PC-9 (cell line): Measurements from ENCODE around the gene IGSF22. TPM values are rescaled to one million over a fixed set of nuclear protein-coding genes. Genes with fewer than 3 reads are reported as not detected.
A peak's percentile ranks its signal among the peaks of the same experiment; 100 is the strongest.
"Not testable (repeated sequence)": the region's sequence is repeated elsewhere in the genome, so short reads cannot be mapped to it uniquely, and the experiment has no call there.

Experiments used
- BruUV-seq: library from RNA; stranded (reverse); fragments of 400-500 nt; replicated peaks from 2 replicates; lab custom pipeline; 2021; lab: Mats Ljungman, UMichigan
- CTCF ChIA-PET: fragments of 300-600 bp; sonication (Branson Sonifier 250); formaldehyde crosslinking; loops from one replicate; lab custom pipeline; 2022; ENCODE audit warnings: antibody characterized with exemption; lab: Charles Lee
- POLR2A ChIA-PET: fragments of 300-600 bp; sonication (Branson Sonifier 250); formaldehyde crosslinking; loops from one replicate; lab custom pipeline; 2022; ENCODE audit warnings: antibody characterized with exemption; ENCODE audit not compliant: unreplicated experiment; lab: Charles Lee
- DNase-seq, 2 experiments: peaks; one replicate each; pipeline versions ENCODE4 v3.0.0 to v3.0.0-alpha.2; 2015 to 2022; ENCODE audit warnings: mixed read lengths in 1 of 2
- H2AFZ ChIP-seq: fragments of 200-600 bp; sonication (generic); 2 replicates; pipeline ENCODE4 v1.8.1; 2017; ENCODE audit warnings: antibody characterized with exemption
- H3F3A ChIP-seq: fragments of 200-600 bp; sonication (generic); 2 replicates; pipeline ENCODE4 v1.8.1; 2017; ENCODE audit warnings: antibody characterized with exemption, mild to moderate bottlenecking, low read depth; ENCODE audit not compliant: insufficient read depth
- H3K27ac ChIP-seq: fragments of 200-600 bp; sonication (generic); 2 replicates; pipeline ENCODE4 v1.6.1; 2016; ENCODE audit warnings: mixed run types
- H3K27me3 ChIP-seq: fragments of 200-600 bp; sonication (generic); 2 replicates; pipeline ENCODE4 v1.6.1; 2016; ENCODE audit warnings: low read depth, mixed run types; ENCODE audit not compliant: insufficient read depth
- H3K36me3 ChIP-seq: fragments of 200-600 bp; sonication (generic); 2 replicates; pipeline ENCODE4 v1.6.1; 2016; ENCODE audit warnings: low read depth, mixed run types
- H3K4me1 ChIP-seq: fragments of 200-600 bp; sonication (generic); replicated peaks from 2 replicates; pipeline ENCODE4 v1.6.1; 2016; ENCODE audit warnings: mixed run types; ENCODE audit not compliant: insufficient read depth
- H3K4me2 ChIP-seq: fragments of 200-600 bp; sonication (generic); 2 replicates; pipeline ENCODE4 v1.6.1; 2017; ENCODE audit warnings: mixed run types
- H3K4me3 ChIP-seq: fragments of 200-600 bp; sonication (generic); 2 replicates; pipeline ENCODE4 v1.6.1; 2016; ENCODE audit warnings: mixed run types
- H3K79me2 ChIP-seq: fragments of 200-600 bp; sonication (generic); 2 replicates; pipeline ENCODE4 v1.6.1; 2017; ENCODE audit warnings: low read depth, mixed run types
- H3K9me2 ChIP-seq: fragments of 200-600 bp; sonication (generic); 2 replicates; pipeline ENCODE4 v1.8.1; 2017; ENCODE audit warnings: mild to moderate bottlenecking; ENCODE audit not compliant: insufficient read depth
- H3K9me3 ChIP-seq: fragments of 200-600 bp; sonication (generic); 2 replicates; pipeline ENCODE4 v1.8.1; 2016; ENCODE audit warnings: low read depth; ENCODE audit not compliant: insufficient read depth
- H4K20me1 ChIP-seq: fragments of 200-600 bp; sonication (generic); 2 replicates; pipeline ENCODE4 v1.8.1; 2017; ENCODE audit not compliant: insufficient read depth
- EZH2 ChIP-seq: fragments of 200-600 bp; sonication (generic); IDR thresholded peaks from 2 replicates; pipeline ENCODE4 v1.8.0; 2017; ENCODE audit warnings: antibody characterized with exemption, low read depth
- intact Hi-C: fragments of 100-400 bp; cut with micrococcal nuclease; formaldehyde crosslinking; loops from one replicate; pipeline ENCODE4 v1.10.0; 2022; ENCODE audit not compliant: unreplicated experiment
- total RNA-seq: library from RNA; stranded (reverse); gene quantifications from 2 replicates; pipeline ENCODE4 v1.2.3, GENCODE V29; 2021
- TF ChIP-seq, protein P1 (sequence below): fragments of 200-600 bp; sonication (generic); conservative IDR thresholded peaks from 2 replicates; pipeline ENCODE4 v1.6.1; 2017; ENCODE audit warnings: mixed run types, antibody characterized with exemption, mild to moderate bottlenecking, moderate library complexity

IGSF22 gene
- total RNA-seq, 1 experiment from 2014 or later = 0.33 TPM

GRCh38 chr11:18684267-18684666 is 41.7 kb downstream of the IGSF22 start:
- ChIA-PET CTCF (no interaction called here), POLR2A (no interaction called here)
- BruUV-seq = no TSS peak

GRCh38 chr11:18682466-18682865 is 43.5 kb downstream of the IGSF22 start:
- no peak overlapping the region for H3K4me2 ChIP-seq
- H3K27ac ChIP-seq = no peak overlapping the region
- no peaks in the 10 kb centered on the region for H3K36me3 ChIP-seq
- peaks cover 25% of the 10 kb centered on the region for H3K4me1 ChIP-seq
- H3K4me3 ChIP-seq = no peak overlapping the region
- intact Hi-C loops = no loop called here
- no peak for TF ChIP-seq EZH2
- TF ChIP-seq, protein P1, sequence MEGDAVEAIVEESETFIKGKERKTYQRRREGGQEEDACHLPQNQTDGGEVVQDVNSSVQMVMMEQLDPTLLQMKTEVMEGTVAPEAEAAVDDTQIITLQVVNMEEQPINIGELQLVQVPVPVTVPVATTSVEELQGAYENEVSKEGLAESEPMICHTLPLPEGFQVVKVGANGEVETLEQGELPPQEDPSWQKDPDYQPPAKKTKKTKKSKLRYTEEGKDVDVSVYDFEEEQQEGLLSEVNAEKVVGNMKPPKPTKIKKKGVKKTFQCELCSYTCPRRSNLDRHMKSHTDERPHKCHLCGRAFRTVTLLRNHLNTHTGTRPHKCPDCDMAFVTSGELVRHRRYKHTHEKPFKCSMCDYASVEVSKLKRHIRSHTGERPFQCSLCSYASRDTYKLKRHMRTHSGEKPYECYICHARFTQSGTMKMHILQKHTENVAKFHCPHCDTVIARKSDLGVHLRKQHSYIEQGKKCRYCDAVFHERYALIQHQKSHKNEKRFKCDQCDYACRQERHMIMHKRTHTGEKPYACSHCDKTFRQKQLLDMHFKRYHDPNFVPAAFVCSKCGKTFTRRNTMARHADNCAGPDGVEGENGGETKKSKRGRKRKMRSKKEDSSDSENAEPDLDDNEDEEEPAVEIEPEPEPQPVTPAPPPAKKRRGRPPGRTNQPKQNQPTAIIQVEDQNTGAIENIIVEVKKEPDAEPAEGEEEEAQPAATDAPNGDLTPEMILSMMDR = no peak
- H4K20me1 ChIP-seq = no peaks in the 10 kb centered on the region
- H3K27me3 ChIP-seq = no peaks in the 10 kb centered on the region
- no peaks in the 10 kb centered on the region for H3K79me2 ChIP-seq
- ChIA-PET CTCF (interaction anchor here (0.7 kb wide), 1 partner anchor 447 kb away, joined by 3 read pairs; no protein-coding TSS in a partner anchor), POLR2A (no interaction called here)
- no TSS peak for BruUV-seq
- no peak overlapping the region for H2AFZ ChIP-seq
- H3K9me3 ChIP-seq = no peaks in the 10 kb centered on the region
- no peaks in the 10 kb centered on the region for H3K9me2 ChIP-seq
- H3F3A ChIP-seq = peaks cover 10% of the 10 kb centered on the region
- DNase-seq = no peak

More at GRCh38 chr11:18684267-18684666, 41.7 kb downstream of the IGSF22 start:
- no peaks in the 10 kb centered on the region for H3K27me3 ChIP-seq
- no peaks in the 10 kb centered on the region for H4K20me1 ChIP-seq
- no peak for DNase-seq
- H3K4me2 ChIP-seq = no peak overlapping the region
- intact Hi-C loops = no loop called here
- no peaks in the 10 kb centered on the region for H3K9me3 ChIP-seq
- H3F3A ChIP-seq = peaks cover 4% of the 10 kb centered on the region; the same call in 1 of the 2 replicates
- no peak overlapping the region for H2AFZ ChIP-seq
- TF ChIP-seq, protein P1 = no peak
- no peak overlapping the region for H3K27ac ChIP-seq
- H3K9me2 ChIP-seq = no peaks in the 10 kb centered on the region
- no peaks in the 10 kb centered on the region for H3K36me3 ChIP-seq
- no peaks in the 10 kb centered on the region for H3K79me2 ChIP-seq
- H3K4me3 ChIP-seq = no peak overlapping the region
- peaks cover 18% of the 10 kb centered on the region; the same call in 1 of the 2 replicates for H3K4me1 ChIP-seq

- BruUV-seq, H2AFZ ChIP-seq, H3K27me3 ChIP-seq, H3K36me3 ChIP-seq, H3K4me2 ChIP-seq, H3K4me3 ChIP-seq, intact Hi-C loops, H3K27ac ChIP-seq, POLR2A ChIA-PET, H3K9me2 ChIP-seq, H3K79me2 ChIP-seq, H4K20me1 ChIP-seq, H3K9me3 ChIP-seq: not testable (repeated sequence)
- CTCF ChIA-PET = interaction anchor here (0.7 kb wide), 1 partner anchor 446 kb away, joined by 3 read pairs; no protein-coding TSS in a partner anchor
- Histone ChIP-seq H3F3A (peaks cover 15% of the 10 kb centered on the region), H3K4me1 (peaks cover 30% of the 10 kb centered on the region)
- DNase-seq = peak in 1 of 2 experiments; percentile 65
Measured at GRCh38 chr11:18681949-18682348, 44.0 kb downstream of the IGSF22 start.

DNA sequence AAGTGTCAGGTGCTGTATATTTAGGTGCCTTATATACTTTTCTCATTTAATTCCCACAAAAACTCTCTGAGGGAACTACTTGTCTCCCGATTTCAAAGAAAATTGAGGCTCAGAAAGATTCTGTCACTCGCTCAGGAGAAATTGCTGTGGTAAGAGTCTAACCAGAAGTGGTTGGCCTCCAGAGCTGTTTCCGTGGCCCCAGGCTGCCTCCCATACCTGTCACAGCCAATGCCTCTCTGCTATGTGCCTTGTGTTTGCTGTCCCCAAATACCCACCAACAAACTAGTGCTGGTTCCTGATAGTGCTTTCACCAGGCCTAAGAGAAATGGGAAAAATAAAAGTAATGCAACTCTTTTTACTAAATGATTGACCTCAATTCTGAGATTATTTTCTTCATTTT is 48.4 kb downstream of the IGSF22 start:
- Histone ChIP-seq H3K27me3 (no peaks in the 10 kb centered on the region), H3K4me3 (no peak overlapping the region), H4K20me1 (no peaks in the 10 kb centered on the region), H3K36me3 (no peaks in the 10 kb centered on the region), H3K27ac (peak overlapping the region; percentile 57), H3K4me2 (peak overlapping the region; percentile 27; the same call in 1 of the 2 replicates), H3K9me3 (no peaks in the 10 kb centered on the region), H3K9me2 (no peaks in the 10 kb centered on the region), H3K79me2 (no peaks in the 10 kb centered on the region), H3K4me1 (peaks cover 47% of the 10 kb centered on the region), H3F3A (peaks cover 24% of the 10 kb centered on the region), H2AFZ (peak overlapping the region; percentile 47; the same call in 1 of the 2 replicates)
- CTCF ChIA-PET = no interaction called here
- DNase-seq = peak in 1 of 2 experiments; percentile 52
- intact Hi-C loops = no loop called here
- BruUV-seq = no TSS peak
- POLR2A ChIA-PET = no interaction called here
- TF ChIP-seq EZH2 = no peak
- TF ChIP-seq, protein P1 = no peak
